MM.1S (cell line): ENCODE data around the gene EPN1.
"Not testable (repeated sequence)": the region's sequence is repeated elsewhere in the genome, so short reads cannot be mapped to it uniquely, and the experiment has no call there.

Experiments
- DNase-seq: peaks from one replicate; pipeline ENCODE4 v3.0.0-alpha.2; 2015
- H2AFZ ChIP-seq: fragments of 300-600 bp; sonication (generic); 2 replicates; pipeline ENCODE4 v1.6.0; 2016; ENCODE audit warnings: antibody characterized with exemption, low read length
- H3F3A ChIP-seq: fragments of 300-600 bp; sonication (generic); 2 replicates; pipeline ENCODE4 v1.6.1; 2016; ENCODE audit warnings: mild to moderate bottlenecking, antibody characterized with exemption, low read length, moderate library complexity, mixed read lengths; ENCODE audit not compliant: insufficient read depth
- H3K27ac ChIP-seq: fragments of 300-600 bp; sonication (generic); 2 replicates; pipeline ENCODE4 v1.5.1; 2016; ENCODE audit warnings: mild to moderate bottlenecking, low read length
- H3K27me3 ChIP-seq: fragments of 300-600 bp; sonication (generic); replicated peaks from 2 replicates; pipeline ENCODE4 v1.6.0; 2016; ENCODE audit warnings: low read length; ENCODE audit not compliant: insufficient read depth
- H3K36me3 ChIP-seq: fragments of 300-600 bp; sonication (generic); replicated peaks from 2 replicates; pipeline ENCODE4 v1.6.1; 2016; ENCODE audit warnings: mild to moderate bottlenecking, low read length, mixed read lengths; ENCODE audit not compliant: insufficient read depth
- H3K4me1 ChIP-seq: fragments of 300-600 bp; sonication (generic); 2 replicates; pipeline ENCODE4 v1.6.1; 2016; ENCODE audit warnings: low read length, mixed read lengths
- H3K4me2 ChIP-seq: fragments of 300-600 bp; sonication (generic); 2 replicates; pipeline ENCODE4 v1.6.0; 2016; ENCODE audit warnings: low read depth, low read length
- H3K4me3 ChIP-seq: fragments of 300-600 bp; sonication (generic); 2 replicates; pipeline ENCODE4 v1.5.1; 2016; ENCODE audit warnings: low read length, mixed read lengths
- H3K79me2 ChIP-seq: fragments of 300-600 bp; sonication (generic); 2 replicates; pipeline ENCODE4 v1.6.1; 2016; ENCODE audit warnings: mixed run types, low read length, mixed read lengths
- H3K9ac ChIP-seq: fragments of 300-600 bp; sonication (generic); 2 replicates; pipeline ENCODE4 v1.6.1; 2016; ENCODE audit warnings: low read length, mixed read lengths
- H3K9me2 ChIP-seq: fragments of 300-600 bp; sonication (generic); replicated peaks from 2 replicates; pipeline ENCODE4 v1.6.1; 2016; ENCODE audit warnings: mild to moderate bottlenecking, low read length, mixed read lengths; ENCODE audit not compliant: insufficient read depth
- H3K9me3 ChIP-seq: fragments of 300-600 bp; sonication (generic); replicated peaks from 2 replicates; pipeline ENCODE4 v1.6.1; 2016; ENCODE audit warnings: mild to moderate bottlenecking, low read length, mixed read lengths; ENCODE audit not compliant: insufficient read depth
- H4K20me1 ChIP-seq: fragments of 300-600 bp; sonication (generic); 2 replicates; pipeline ENCODE4 v1.6.1; 2016; ENCODE audit warnings: mild to moderate bottlenecking, low read length, moderate library complexity, mixed read lengths; ENCODE audit not compliant: insufficient read depth
- CTCF ChIP-seq: fragments of 300-600 bp; sonication (generic); IDR thresholded peaks from 2 replicates; pipeline ENCODE4 v1.5.1; 2016; ENCODE audit warnings: antibody characterized with exemption, low read length, mixed read lengths
- EZH2 ChIP-seq: fragments of 300-600 bp; sonication (generic); optimal IDR thresholded peaks from 2 replicates; pipeline ENCODE3; 2017; ENCODE audit warnings: low read depth, mild to moderate bottlenecking, antibody characterized with exemption, low read length, mixed read lengths
- EZH2phosphoT487 ChIP-seq: fragments of 300-600 bp; sonication (generic); IDR thresholded peaks from 2 replicates; pipeline ENCODE4 v1.6.1; 2018; ENCODE audit warnings: antibody characterized with exemption, low read length

The EPN1 gene

GRCh38 chr19:55720214-55720746, 45.3 kb downstream of the EPN1 start:
- TF ChIP-seq CTCF (no peak), EZH2phosphoT487 (no peak), EZH2 (no peak)
- no peaks in the 10 kb centered on the region for H3K9me2 ChIP-seq
- H3K36me3 ChIP-seq: no peaks in the 10 kb centered on the region

GRCh38 chr19:55720801-55721200, 45.8 kb downstream of the EPN1 start:
- no peak overlapping the region for H3K4me3 ChIP-seq
- H3K4me1 ChIP-seq: no peaks in the 10 kb centered on the region
- H3K4me2 ChIP-seq: no peak overlapping the region
- no peaks in the 10 kb centered on the region for H3K36me3 ChIP-seq
- no peak overlapping the region for H3K27ac ChIP-seq
- no peaks in the 10 kb centered on the region for H3F3A ChIP-seq
- no peak overlapping the region for H2AFZ ChIP-seq
- H3K79me2 ChIP-seq: no peaks in the 10 kb centered on the region
- no peaks in the 10 kb centered on the region for H4K20me1 ChIP-seq
- H3K9ac ChIP-seq: no peak overlapping the region
- DNase-seq: no peak
- peaks cover 52% of the 10 kb centered on the region for H3K27me3 ChIP-seq
- H3K9me2 ChIP-seq: no peaks in the 10 kb centered on the region
- H3K9me3 ChIP-seq: no peaks in the 10 kb centered on the region
- no peak for TF ChIP-seq EZH2
- no peak for TF ChIP-seq EZH2phosphoT487
- TF ChIP-seq CTCF: no peak

More at GRCh38 chr19:55720214-55720746, 45.3 kb downstream of the EPN1 start:
- Histone ChIP-seq H3K4me2 (no peak overlapping the region), H3K79me2 (no peaks in the 10 kb centered on the region), H2AFZ (no peak overlapping the region), H3K27ac (no peak overlapping the region), H3K9me3 (no peaks in the 10 kb centered on the region), H3K4me3 (no peak overlapping the region), H3K9ac (no peak overlapping the region), H4K20me1 (no peaks in the 10 kb centered on the region), H3K4me1 (no peaks in the 10 kb centered on the region), H3K27me3 (peaks cover 57% of the 10 kb centered on the region), H3F3A (no peaks in the 10 kb centered on the region)
- DNase-seq: no peak

DNA sequence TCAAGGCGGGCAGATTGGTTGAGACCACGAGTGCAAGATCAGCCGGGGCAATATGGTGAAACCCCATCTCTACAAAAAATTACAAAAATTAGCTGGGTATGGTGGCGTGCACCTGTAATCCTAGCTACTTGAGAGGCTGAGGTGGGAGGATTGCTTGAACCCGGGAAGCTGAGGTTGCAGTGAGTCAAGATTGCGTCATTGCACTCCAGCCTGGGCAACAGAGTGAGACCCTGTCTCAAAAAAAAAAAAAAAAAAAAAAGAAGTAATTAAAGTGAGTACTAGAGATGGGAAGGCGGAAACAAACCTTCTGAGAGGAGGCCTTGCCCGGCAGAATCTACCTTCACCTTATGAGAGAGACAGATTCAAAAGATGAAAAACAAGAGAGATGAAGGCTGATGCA, 48.5 kb downstream of the EPN1 start:
- Histone ChIP-seq H4K20me1 (no peaks in the 10 kb centered on the region), H3K27ac (no peak overlapping the region), H3K27me3 (peaks cover 49% of the 10 kb centered on the region), H3K9me2 (no peaks in the 10 kb centered on the region), H3K9ac (no peak overlapping the region), H3K9me3 (no peaks in the 10 kb centered on the region), H3K79me2 (no peaks in the 10 kb centered on the region), H3F3A (no peaks in the 10 kb centered on the region), H3K4me1 (no peaks in the 10 kb centered on the region), H3K4me3 (no peak overlapping the region), H3K36me3 (no peaks in the 10 kb centered on the region), H3K4me2 (no peak overlapping the region), H2AFZ (no peak overlapping the region)
- no peak for TF ChIP-seq EZH2phosphoT487
- TF ChIP-seq CTCF: no peak
- no peak for TF ChIP-seq EZH2
- DNase-seq: no peak

DNA sequence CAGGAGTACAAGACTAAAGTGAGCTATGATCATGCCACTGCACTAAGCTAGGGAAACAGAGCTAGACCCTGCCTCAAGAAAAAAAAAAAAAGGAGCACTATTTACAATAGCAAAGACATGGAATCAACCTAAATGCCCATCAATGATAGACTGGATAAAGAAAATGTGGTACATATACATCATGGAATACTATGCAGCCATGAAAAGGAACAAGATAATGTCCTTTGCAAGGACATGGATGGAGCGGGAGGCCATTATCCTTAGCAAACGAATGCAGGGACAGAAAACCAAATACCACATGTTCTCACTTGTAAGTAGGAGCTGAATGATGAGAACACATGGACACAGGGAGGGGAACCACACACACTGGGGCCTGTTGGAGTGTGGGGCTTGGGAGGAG, 55.4 kb downstream of the EPN1 start:
- not testable (repeated sequence) for H3K4me2 ChIP-seq, H3K9ac ChIP-seq, H3K27ac ChIP-seq, H2AFZ ChIP-seq, H4K20me1 ChIP-seq, H3K4me1 ChIP-seq, H3K9me2 ChIP-seq, DNase-seq, H3K4me3 ChIP-seq, H3K9me3 ChIP-seq, H3K36me3 ChIP-seq, H3F3A ChIP-seq, H3K79me2 ChIP-seq
- H3K27me3 ChIP-seq: peaks cover 63% of the 10 kb centered on the region
